Urinary bladder (tissue), 4 donors: ENCODE results near the gene OSBPL6. TPM values are rescaled to one million over a fixed set of nuclear protein-coding genes. Genes with fewer than 3 reads are reported as not detected.
"Not testable (repeated sequence)": the region's sequence is repeated elsewhere in the genome, so short reads cannot be mapped to it uniquely, and the experiment has no call there.

ENCODE experiments used
- DNase-seq: peaks from one replicate; pipeline ENCODE4 v3.0.0-alpha.2; 2015; ENCODE audit errors: extremely low spot score
- H3K27ac ChIP-seq: one replicate; pipeline ENCODE4 v1.5.1; 2013; ENCODE audit warnings: low read depth, mild to moderate bottlenecking, moderate library complexity
- H3K36me3 ChIP-seq: one replicate; pipeline ENCODE4 v1.6.1; 2013; ENCODE audit warnings: mild to moderate bottlenecking, moderate library complexity; ENCODE audit not compliant: insufficient read depth
- H3K4me1 ChIP-seq: one replicate; pipeline ENCODE4 v1.6.1; 2013; ENCODE audit warnings: mild to moderate bottlenecking, moderate library complexity; ENCODE audit not compliant: insufficient read depth
- H3K4me3 ChIP-seq: one replicate; pipeline ENCODE4 v1.5.1; 2013; ENCODE audit warnings: low read depth, low read length
- WGBS: extraction: QIAGEN DNeasy Blood & Tissue Kit; methylation state at CpG from one replicate; pipeline ENCODE4 v1.1.7; 2013; 5-methylcytosine and 5-hydroxymethylcytosine counted together
- polyA plus RNA-seq: library from polyadenylated mRNA; stranded (reverse); fragments of 200-250 nt; gene quantifications from one replicate; pipeline ENCODE4 v1.2.3, GENCODE V29; 2013
- total RNA-seq: library from RNA; depleted of rRNA; stranded (reverse); fragments of >200 nt; gene quantifications from one replicate; pipeline ENCODE4 v1.2.3, GENCODE V29; 2014
- donor health status: healthy with polysubstance abuse.
- donor health status: healthy.

The OSBPL6 gene
- total and polyA plus RNA-seq, 2 donors: 1.4 to 1.9 TPM

DNA sequence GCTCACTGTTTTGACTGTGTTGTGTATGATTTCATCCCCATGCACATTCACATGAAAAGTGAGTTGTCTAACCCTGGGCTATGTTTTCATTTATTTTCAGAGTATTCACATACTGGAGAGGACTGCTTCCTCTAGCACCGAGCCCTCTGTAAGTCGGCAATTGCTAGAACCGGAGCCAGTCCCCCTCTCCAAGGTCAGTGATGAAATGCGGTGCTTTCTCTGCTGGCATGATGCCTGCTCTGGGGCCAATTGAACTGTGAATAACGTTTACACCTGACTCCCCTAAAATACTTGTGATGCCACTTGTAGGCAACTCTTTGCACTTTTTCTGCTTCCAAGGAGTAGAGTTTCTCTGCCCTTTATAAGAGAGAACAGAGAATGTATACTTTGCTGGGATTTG lies 129.8 kb downstream of the OSBPL6 start:
- H3K4me1 ChIP-seq: no peaks in the 10 kb centered on the region

DNA sequence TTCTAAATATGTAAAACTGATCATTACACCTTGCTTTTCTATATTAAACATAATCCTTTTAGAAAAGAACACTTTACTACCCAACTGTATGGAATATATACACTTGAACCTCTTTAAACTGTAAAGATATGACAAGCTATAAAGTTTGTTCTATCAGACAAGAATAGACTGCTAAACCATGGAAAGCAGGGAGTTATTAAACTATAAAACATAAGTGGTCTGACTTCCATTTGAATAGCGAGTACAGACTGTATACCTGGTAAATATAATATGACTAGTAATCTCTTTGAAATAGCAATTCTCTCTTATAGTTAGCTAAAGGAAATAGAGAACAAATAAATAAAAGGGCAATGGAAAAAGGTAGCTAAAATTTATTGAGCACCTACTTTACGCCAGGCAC lies 131.0 kb downstream of the OSBPL6 start:
- WGBS: 88% methylated on average over 2 of the region's 2 CpGs
- no peaks in the 10 kb centered on the region for H3K36me3 ChIP-seq
- H3K4me3 ChIP-seq: no peak overlapping the region
- DNase-seq: no peak
- H3K4me1 ChIP-seq: no peaks in the 10 kb centered on the region
- no peak overlapping the region for H3K27ac ChIP-seq

More for the DNA sequence above, 129.8 kb downstream of the OSBPL6 start:
- H3K4me3 ChIP-seq: no peak overlapping the region
- 41% methylated on average over 5 of the region's 5 CpGs for WGBS
- DNase-seq: no peak
- no peaks in the 10 kb centered on the region for H3K36me3 ChIP-seq
- H3K27ac ChIP-seq: no peak overlapping the region

- DNase-seq: no peak
These were observed 133.2 kb downstream of the OSBPL6 start for GRCh38 chr2:178327516-178327915.

DNA sequence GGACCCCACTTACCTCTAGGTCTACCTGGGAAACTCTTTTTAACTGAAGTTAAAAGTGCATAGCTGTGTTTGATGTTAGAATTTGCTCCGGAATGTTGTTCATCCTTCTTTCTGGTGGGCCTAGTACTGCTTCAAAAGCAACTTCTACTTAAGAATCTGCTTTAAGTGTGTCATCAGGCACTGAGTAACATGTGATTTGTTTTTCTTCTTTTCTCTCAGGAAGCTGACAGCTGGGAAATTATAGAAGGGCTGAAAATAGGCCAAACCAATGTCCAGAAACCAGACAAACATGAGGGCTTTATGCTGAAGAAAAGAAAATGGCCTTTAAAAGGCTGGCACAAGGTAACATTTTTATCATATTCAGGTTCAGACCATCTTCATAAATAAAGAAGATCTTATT lies 133.7 kb downstream of the OSBPL6 start:
- no peak for DNase-seq
- Histone ChIP-seq H3K4me3 (no peak overlapping the region), H3K27ac (no peak overlapping the region), H3K4me1 (no peaks in the 10 kb centered on the region), H3K36me3 (no peaks in the 10 kb centered on the region)
- WGBS: 81% methylated on average over 1 of the region's 1 CpG

More at GRCh38 chr2:178327516-178327915, 133.2 kb downstream of the OSBPL6 start:
- WGBS: 55% methylated on average over 4 of the region's 4 CpGs
- H3K4me1 ChIP-seq: no peaks in the 10 kb centered on the region
- no peak overlapping the region for H3K27ac ChIP-seq
- no peak overlapping the region for H3K4me3 ChIP-seq
- no peaks in the 10 kb centered on the region for H3K36me3 ChIP-seq

- Histone ChIP-seq H3K36me3 (no peaks in the 10 kb centered on the region), H3K27ac (no peak overlapping the region), H3K4me1 (no peaks in the 10 kb centered on the region), H3K4me3 (no peak overlapping the region)
- WGBS: 77% methylated on average over 8 of the region's 8 CpGs
- DNase-seq: no peak
These were observed 136.1 kb downstream of the OSBPL6 start for GRCh38 chr2:178330175-178331017.

DNA sequence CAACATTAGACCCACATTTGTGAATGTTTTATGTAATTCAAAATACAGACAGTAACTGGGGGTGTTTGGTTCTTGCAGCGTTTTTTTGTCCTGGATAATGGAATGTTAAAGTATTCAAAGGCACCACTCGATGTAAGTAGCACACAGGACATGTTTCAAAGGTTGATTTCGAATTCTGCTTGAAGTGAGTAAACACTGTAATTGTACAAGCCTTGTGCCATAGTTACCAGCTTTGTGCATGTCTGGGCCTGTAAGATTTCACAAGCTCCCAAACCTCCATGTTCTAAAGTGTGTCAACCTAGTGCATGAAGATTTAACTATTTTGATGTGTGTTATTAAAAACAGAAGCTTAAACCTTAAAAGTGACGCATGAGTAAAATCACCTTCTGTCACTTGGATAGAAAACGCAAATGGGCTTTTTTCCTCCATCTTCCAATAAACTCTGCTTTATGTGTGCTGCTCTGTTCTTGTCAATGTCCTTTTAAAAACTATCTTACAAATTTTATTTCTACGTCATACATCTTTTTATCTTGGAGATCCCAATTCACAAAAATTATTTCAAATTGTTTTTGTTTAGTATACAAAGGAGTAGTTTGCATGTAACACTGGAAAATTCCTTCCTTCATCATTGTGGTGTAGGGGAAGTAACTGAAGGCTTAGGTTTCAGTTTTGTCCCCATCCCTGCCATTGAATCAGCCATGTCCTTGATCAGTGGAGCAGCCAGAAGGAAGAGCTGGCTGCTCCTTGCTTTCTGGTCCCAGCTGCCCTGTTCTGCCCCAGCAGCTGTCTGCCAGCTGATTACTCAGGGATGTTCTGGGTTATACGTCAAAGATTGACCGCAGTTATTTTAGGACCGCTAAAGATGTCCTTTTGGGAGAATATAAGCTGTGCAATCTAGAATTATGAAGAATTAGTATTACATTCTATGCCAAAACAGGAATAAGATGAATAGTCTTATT lies 137.4 kb downstream of the OSBPL6 start:
- Histone ChIP-seq H3K27ac (no peak overlapping the region), H3K36me3 (no peaks in the 10 kb centered on the region), H3K4me1 (no peaks in the 10 kb centered on the region), H3K4me3 (no peak overlapping the region)
- 86% methylated on average over 9 of the region's 9 CpGs for WGBS
- DNase-seq: peak; percentile 53

DNA sequence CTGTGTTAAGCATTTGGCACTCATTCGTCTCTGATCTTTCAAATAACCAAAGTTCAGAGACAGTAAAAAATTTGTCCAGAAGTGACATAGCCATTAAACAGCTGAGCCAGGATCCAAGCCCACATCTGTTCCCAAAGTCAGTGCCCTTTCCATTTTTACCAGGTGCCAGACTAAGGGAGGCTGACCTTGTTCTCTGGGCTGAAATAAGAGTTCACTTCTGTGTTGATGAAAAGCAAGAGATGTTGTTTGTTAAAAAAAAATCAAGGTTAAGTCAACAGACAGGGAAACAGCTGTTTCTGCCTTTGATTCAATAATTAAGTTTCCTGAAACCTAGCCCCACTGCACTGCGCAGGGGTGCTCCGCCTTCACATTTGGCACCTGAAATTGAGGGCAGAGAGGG lies 139.5 kb downstream of the OSBPL6 start:
- DNase-seq: no peak
- WGBS: 65% methylated on average over 3 of the region's 3 CpGs

GRCh38 chr2:178335230-178335629 lies 140.9 kb downstream of the OSBPL6 start:
- no peak overlapping the region for H3K27ac ChIP-seq
- DNase-seq: no peak
- H3K4me1 ChIP-seq: no peaks in the 10 kb centered on the region
- H3K36me3 ChIP-seq: no peaks in the 10 kb centered on the region
- H3K4me3 ChIP-seq: no peak overlapping the region

More for the DNA sequence above, 139.5 kb downstream of the OSBPL6 start:
- H3K4me3 ChIP-seq: no peak overlapping the region
- H3K27ac ChIP-seq: no peak overlapping the region
- no peaks in the 10 kb centered on the region for H3K36me3 ChIP-seq
- no peaks in the 10 kb centered on the region for H3K4me1 ChIP-seq

- DNase-seq: no peak
- H3K27ac ChIP-seq: no peak overlapping the region
- no peak overlapping the region for H3K4me3 ChIP-seq
- H3K4me1 ChIP-seq: no peaks in the 10 kb centered on the region
- 90% methylated on average over 11 of the region's 11 CpGs for WGBS
- H3K36me3 ChIP-seq: no peaks in the 10 kb centered on the region
These were observed 149.8 kb downstream of the OSBPL6 start for GRCh38 chr2:178344121-178344520.

GRCh38 chr2:178345951-178346350 lies 151.6 kb downstream of the OSBPL6 start:
- Histone ChIP-seq H3K4me1 (no peaks in the 10 kb centered on the region), H3K4me3 (no peak overlapping the region), H3K36me3 (no peaks in the 10 kb centered on the region), H3K27ac (no peak overlapping the region)
- DNase-seq: no peak
- WGBS: 90% methylated on average over 2 of the region's 2 CpGs

DNA sequence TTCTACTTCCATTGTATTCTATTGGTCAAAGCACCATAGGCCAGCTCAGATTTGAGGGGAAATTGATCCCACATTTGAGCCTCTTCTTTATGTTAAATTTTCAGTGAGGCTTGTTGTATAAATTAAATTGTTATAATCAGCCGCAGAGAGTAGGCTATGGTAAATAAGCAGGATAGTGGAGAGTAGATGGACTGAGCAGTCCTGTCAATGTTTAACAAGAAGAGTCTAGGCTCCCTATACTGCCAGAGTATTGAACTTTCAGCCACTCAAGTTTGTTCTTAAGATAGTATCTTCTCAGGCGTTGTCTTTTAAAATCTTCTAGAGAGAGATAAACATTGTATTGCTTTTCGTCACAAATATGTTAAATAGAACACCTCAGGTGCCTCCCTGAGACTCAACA lies 155.7 kb downstream of the OSBPL6 start:
- no peak overlapping the region for H3K27ac ChIP-seq
- DNase-seq: no peak
- no peaks in the 10 kb centered on the region for H3K4me1 ChIP-seq
- H3K4me3 ChIP-seq: no peak overlapping the region
- WGBS: 76% methylated on average over 3 of the region's 3 CpGs
- no peaks in the 10 kb centered on the region for H3K36me3 ChIP-seq

GRCh38 chr2:178357704-178358103 lies 163.4 kb downstream of the OSBPL6 start:
- not testable (repeated sequence) for H3K4me1 ChIP-seq, DNase-seq, H3K36me3 ChIP-seq, H3K4me3 ChIP-seq, H3K27ac ChIP-seq
- WGBS: 97% methylated on average over 4 of the region's 4 CpGs

GRCh38 chr2:178359192-178359912 lies 165.0 kb downstream of the OSBPL6 start:
- H3K4me3 ChIP-seq: no peak overlapping the region
- H3K27ac ChIP-seq: no peak overlapping the region
- H3K36me3 ChIP-seq: no peaks in the 10 kb centered on the region
- 95% methylated on average over 7 of the region's 7 CpGs for WGBS
- no peaks in the 10 kb centered on the region for H3K4me1 ChIP-seq
- no peak for DNase-seq
